GM21447 (cell line): ENCODE results near the gene TNIK.
"Not testable (repeated sequence)": the region's sequence is repeated elsewhere in the genome, so short reads cannot be mapped to it uniquely, and the experiment has no call there.

Experiments used
- ATAC-seq: cut with Tn5 transposase; IDR thresholded peaks from one replicate; pipeline ENCODE4 v1.9.1; 2021; ENCODE audit not compliant: unreplicated experiment

The TNIK gene

GRCh38 chr3:171447579-171447891 is 12.7 kb downstream of the TNIK start:
- ATAC-seq, result not testable (repeated sequence)

GRCh38 chr3:171446801-171447578 is 13.2 kb downstream of the TNIK start:
- no peak for ATAC-seq

GRCh38 chr3:171446301-171446700 is 13.9 kb downstream of the TNIK start:
- ATAC-seq, result no peak

GRCh38 chr3:171445620-171446204 is 14.5 kb downstream of the TNIK start:
- ATAC-seq, result no peak

GRCh38 chr3:171444001-171444690 is 16.1 kb downstream of the TNIK start:
- ATAC-seq, result no peak

- no peak for ATAC-seq
Observed at GRCh38 chr3:171443211-171443957, 16.8 kb downstream of the TNIK start.

- no peak for ATAC-seq
Observed at GRCh38 chr3:171442184-171442583, 18.0 kb downstream of the TNIK start.

GRCh38 chr3:171441381-171441780 is 18.8 kb downstream of the TNIK start:
- no peak for ATAC-seq

GRCh38 chr3:171439996-171440395 is 20.2 kb downstream of the TNIK start:
- ATAC-seq, result no peak

GRCh38 chr3:171437115-171437756 is 23.0 kb downstream of the TNIK start:
- no peak for ATAC-seq

- ATAC-seq, result no peak
Observed at GRCh38 chr3:171436380-171436779, 23.8 kb downstream of the TNIK start.

GRCh38 chr3:171435757-171436156 is 24.4 kb downstream of the TNIK start:
- ATAC-seq, result no peak

- ATAC-seq, result no peak
Observed at GRCh38 chr3:171435143-171435542, 25.1 kb downstream of the TNIK start.

GRCh38 chr3:171432548-171432947 is 27.7 kb downstream of the TNIK start:
- ATAC-seq, result no peak

- no peak for ATAC-seq
Observed at GRCh38 chr3:171431550-171431949, 28.7 kb downstream of the TNIK start.

- ATAC-seq, result no peak
Observed at GRCh38 chr3:171430530-171430929, 29.7 kb downstream of the TNIK start.

GRCh38 chr3:171429635-171430034 is 30.6 kb downstream of the TNIK start:
- no peak for ATAC-seq

- ATAC-seq, result no peak
Observed at GRCh38 chr3:171428892-171429291, 31.3 kb downstream of the TNIK start.

GRCh38 chr3:171428321-171428787 is 31.9 kb downstream of the TNIK start:
- ATAC-seq, result no peak

- ATAC-seq, result no peak
Observed at GRCh38 chr3:171427771-171428320, 32.4 kb downstream of the TNIK start.

- ATAC-seq, result not testable (repeated sequence)
Observed at GRCh38 chr3:171424063-171424462, 36.1 kb downstream of the TNIK start.
